Endothelial cell of coronary artery (primary cell): Measurements from ENCODE around the gene PPM1E. TPM values are rescaled to one million over a fixed set of nuclear protein-coding genes. Genes with fewer than 3 reads are reported as not detected.

Experiments used
- total RNA-seq: library from RNA; depleted of rRNA; stranded (reverse); fragments of >200 nt; gene quantifications from 2 replicates; pipeline ENCODE4 v1.2.3, GENCODE V29; 2014

PPM1E gene
- total RNA-seq = 0.09 TPM in 1 of 2 replicates, not detected in the other

GRCh38 chr17:58755577-58756245 is at the start of gene PPM1E:
TSS of gene PPM1E (plus strand) at chr17:58755854.

Other genes starting within 250 kb of the PPM1E start
- 33.7 and 36.7 TPM in 2 replicates for gene MTMR4, start 241.2 kb upstream of the PPM1E start, total RNA-seq
- under 0.01 and 0.19 TPM in 2 replicates for gene TEX14, start 63.8 kb upstream of the PPM1E start, total RNA-seq
- gene RAD51C, start 63.3 kb upstream of the PPM1E start, total RNA-seq = 24.9 and 26.2 TPM in 2 replicates